Retinal pigment epithelial cell (primary cell): Measurements from ENCODE around the gene FRMD6.

Experiments
- DNase-seq: peaks from one replicate; pipeline ENCODE4 v3.0.0-alpha.2; 2010; ENCODE audit warnings: low read depth
- H3K4me3 ChIP-seq: 2 replicates; pipeline ENCODE4 v1.5.1; 2011; ENCODE audit warnings: mild to moderate bottlenecking, low read length, control low read depth, moderate library complexity
- TF ChIP-seq, protein P1 (sequence below): conservative IDR thresholded peaks from 2 replicates; pipeline ENCODE4 v1.5.1; 2011; ENCODE audit warnings: low read depth, low read length, control low read depth, inconsistent platforms

Gene FRMD6

DNA sequence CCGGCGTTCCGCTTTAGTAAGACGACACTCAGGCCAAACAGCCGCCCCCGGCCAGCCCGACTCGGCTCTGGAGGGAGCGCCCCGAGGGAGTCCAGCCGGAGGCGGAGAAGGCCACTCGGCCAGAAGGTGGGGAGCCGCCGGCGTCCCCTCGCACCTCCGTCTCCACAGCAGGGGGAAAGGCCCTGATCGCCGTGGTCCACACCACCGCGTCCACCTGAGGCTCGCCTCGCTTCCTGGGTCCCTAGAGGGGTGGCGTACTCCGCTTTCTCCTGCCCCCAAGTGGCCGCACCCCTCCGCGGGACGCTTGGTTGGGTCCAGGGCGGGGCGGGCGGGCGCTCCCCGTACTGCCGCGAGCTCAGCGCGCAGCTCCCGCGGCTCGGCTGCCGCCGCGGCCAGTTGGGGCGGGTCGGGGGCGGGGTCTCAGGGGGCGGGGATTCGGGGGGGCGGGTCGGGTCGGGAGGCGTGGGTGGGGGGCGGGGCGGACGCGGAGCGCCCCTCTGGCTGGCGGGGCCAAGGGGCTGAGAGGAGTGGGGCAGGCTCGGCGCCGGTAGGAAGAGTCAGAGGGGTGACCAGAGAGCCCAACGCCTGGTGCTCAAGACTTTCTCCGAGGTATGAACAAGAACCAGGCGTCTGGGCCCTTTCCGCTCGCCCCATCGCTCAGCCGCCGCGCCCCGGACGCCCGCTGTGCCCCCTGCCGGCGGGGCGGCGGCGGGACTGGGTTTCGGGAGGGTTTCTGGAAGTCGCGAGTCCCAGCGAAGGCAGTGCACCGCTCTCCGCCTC is at the start of gene FRMD6:
FRMD6 (plus strand) TSS at position 523 of the 780 bp plus-strand sequence. CDS start 37,927 bp downstream, outside the sequence.
- TF ChIP-seq, protein P1, sequence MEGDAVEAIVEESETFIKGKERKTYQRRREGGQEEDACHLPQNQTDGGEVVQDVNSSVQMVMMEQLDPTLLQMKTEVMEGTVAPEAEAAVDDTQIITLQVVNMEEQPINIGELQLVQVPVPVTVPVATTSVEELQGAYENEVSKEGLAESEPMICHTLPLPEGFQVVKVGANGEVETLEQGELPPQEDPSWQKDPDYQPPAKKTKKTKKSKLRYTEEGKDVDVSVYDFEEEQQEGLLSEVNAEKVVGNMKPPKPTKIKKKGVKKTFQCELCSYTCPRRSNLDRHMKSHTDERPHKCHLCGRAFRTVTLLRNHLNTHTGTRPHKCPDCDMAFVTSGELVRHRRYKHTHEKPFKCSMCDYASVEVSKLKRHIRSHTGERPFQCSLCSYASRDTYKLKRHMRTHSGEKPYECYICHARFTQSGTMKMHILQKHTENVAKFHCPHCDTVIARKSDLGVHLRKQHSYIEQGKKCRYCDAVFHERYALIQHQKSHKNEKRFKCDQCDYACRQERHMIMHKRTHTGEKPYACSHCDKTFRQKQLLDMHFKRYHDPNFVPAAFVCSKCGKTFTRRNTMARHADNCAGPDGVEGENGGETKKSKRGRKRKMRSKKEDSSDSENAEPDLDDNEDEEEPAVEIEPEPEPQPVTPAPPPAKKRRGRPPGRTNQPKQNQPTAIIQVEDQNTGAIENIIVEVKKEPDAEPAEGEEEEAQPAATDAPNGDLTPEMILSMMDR = peak; percentile 66

GRCh38 chr14:51602310-51602709 is 49.4 kb upstream of the FRMD6 start:
- TF ChIP-seq, protein P1 = no peak
- H3K4me3 ChIP-seq = no peak overlapping the region
- DNase-seq = no peak

More for the DNA sequence above, at the start of gene FRMD6:
- peak within 1 kb of the TSS; percentile 92 for H3K4me3 ChIP-seq
- DNase-seq = peak; percentile 46

DNA sequence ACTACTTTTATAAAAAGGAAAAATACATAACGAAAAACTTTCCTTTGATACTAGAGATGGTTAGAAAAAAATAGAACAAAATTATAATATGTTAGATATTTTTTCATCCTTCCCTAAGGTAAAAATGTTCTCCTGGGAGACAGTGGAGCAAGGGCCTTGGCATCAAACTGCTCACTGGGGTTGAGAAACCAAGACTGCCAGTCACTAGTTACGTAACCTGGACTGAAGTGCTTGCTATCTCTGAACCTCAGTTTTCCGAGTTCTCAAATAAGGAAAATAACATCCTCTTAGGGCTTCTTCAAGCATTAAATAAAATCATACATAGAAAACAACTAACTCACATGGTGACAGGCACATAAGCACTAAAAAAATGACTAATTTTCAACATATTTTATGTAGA is 48.2 kb upstream of the FRMD6 start:
- TF ChIP-seq, protein P1 = no peak
- DNase-seq = no peak
- no peak overlapping the region for H3K4me3 ChIP-seq

- DNase-seq = no peak
- TF ChIP-seq, protein P1 = no peak
- H3K4me3 ChIP-seq = no peak overlapping the region
Observed at GRCh38 chr14:51604073-51604472, 47.6 kb upstream of the FRMD6 start.

- TF ChIP-seq, protein P1 = no peak
- no peak for DNase-seq
- H3K4me3 ChIP-seq = no peak overlapping the region
Observed at GRCh38 chr14:51605575-51605974, 46.1 kb upstream of the FRMD6 start.

- no peak overlapping the region for H3K4me3 ChIP-seq
- TF ChIP-seq, protein P1 = no peak
- no peak for DNase-seq
Observed at GRCh38 chr14:51607711-51608110, 44.0 kb upstream of the FRMD6 start.
